Activated naive CD8-positive, alpha-beta T cell (primary cell): ENCODE data around the gene AGAP1.

Experiments used
- H3K27ac Mint-ChIP-seq: one replicate; pipeline ENCODE4 v1.8.0; 2021; ENCODE audit warnings: mixed read lengths
- H3K27me3 Mint-ChIP-seq: one replicate; pipeline ENCODE4 v1.8.0; 2021; ENCODE audit warnings: mixed read lengths
- H3K36me3 Mint-ChIP-seq: one replicate; pipeline ENCODE4 v1.8.0; 2021; ENCODE audit warnings: mixed read lengths
- H3K4me1 Mint-ChIP-seq: one replicate; pipeline ENCODE4 v1.8.0; 2021; ENCODE audit warnings: low read depth, mixed read lengths
- H3K4me3 Mint-ChIP-seq: one replicate; pipeline ENCODE4 v1.8.0; 2021; ENCODE audit warnings: mild to moderate bottlenecking, mixed read lengths
- H3K9me3 Mint-ChIP-seq: one replicate; pipeline ENCODE4 v1.8.0; 2021; ENCODE audit warnings: low read depth, mixed read lengths

The AGAP1 gene

GRCh38 chr2:235889302-235889630, 395.4 kb downstream of the AGAP1 start:
- Mint-ChIP-seq H3K36me3 (no peaks in the 10 kb centered on the region), H3K27me3 (no peaks in the 10 kb centered on the region), H3K9me3 (no peaks in the 10 kb centered on the region), H3K27ac (no peak overlapping the region), H3K4me1 (no peaks in the 10 kb centered on the region), H3K4me3 (no peak overlapping the region)

- H3K27me3 Mint-ChIP-seq, result no peaks in the 10 kb centered on the region
- no peaks in the 10 kb centered on the region for H3K36me3 Mint-ChIP-seq
- no peaks in the 10 kb centered on the region for H3K9me3 Mint-ChIP-seq
- no peak overlapping the region for H3K4me3 Mint-ChIP-seq
- no peaks in the 10 kb centered on the region for H3K4me1 Mint-ChIP-seq
- H3K27ac Mint-ChIP-seq, result no peak overlapping the region
Observed at GRCh38 chr2:235893129-235893698, 399.4 kb downstream of the AGAP1 start.

- Mint-ChIP-seq H3K27me3 (no peaks in the 10 kb centered on the region), H3K27ac (no peak overlapping the region), H3K9me3 (no peaks in the 10 kb centered on the region), H3K4me1 (no peaks in the 10 kb centered on the region), H3K36me3 (no peaks in the 10 kb centered on the region), H3K4me3 (no peak overlapping the region)
Observed at GRCh38 chr2:235894839-235895238, 401.0 kb downstream of the AGAP1 start.

GRCh38 chr2:235896061-235896460, 402.2 kb downstream of the AGAP1 start:
- no peaks in the 10 kb centered on the region for H3K36me3 Mint-ChIP-seq
- no peak overlapping the region for H3K27ac Mint-ChIP-seq
- H3K27me3 Mint-ChIP-seq, result no peaks in the 10 kb centered on the region
- H3K4me1 Mint-ChIP-seq, result no peaks in the 10 kb centered on the region
- no peaks in the 10 kb centered on the region for H3K9me3 Mint-ChIP-seq
- no peak overlapping the region for H3K4me3 Mint-ChIP-seq

- Mint-ChIP-seq H3K27ac (no peak overlapping the region), H3K36me3 (no peaks in the 10 kb centered on the region), H3K9me3 (no peaks in the 10 kb centered on the region), H3K4me3 (no peak overlapping the region), H3K27me3 (no peaks in the 10 kb centered on the region), H3K4me1 (no peaks in the 10 kb centered on the region)
Observed at GRCh38 chr2:235897992-235898391, 404.1 kb downstream of the AGAP1 start.

GRCh38 chr2:235898766-235899165, 404.9 kb downstream of the AGAP1 start:
- Mint-ChIP-seq H3K4me3 (no peak overlapping the region), H3K27ac (no peak overlapping the region), H3K9me3 (no peaks in the 10 kb centered on the region), H3K4me1 (no peaks in the 10 kb centered on the region), H3K36me3 (no peaks in the 10 kb centered on the region), H3K27me3 (peaks cover 2% of the 10 kb centered on the region)

GRCh38 chr2:235900631-235901030, 406.8 kb downstream of the AGAP1 start:
- H3K27ac Mint-ChIP-seq, result no peak overlapping the region
- H3K4me1 Mint-ChIP-seq, result no peaks in the 10 kb centered on the region
- H3K27me3 Mint-ChIP-seq, result peaks cover 2% of the 10 kb centered on the region
- H3K9me3 Mint-ChIP-seq, result no peaks in the 10 kb centered on the region
- H3K4me3 Mint-ChIP-seq, result no peak overlapping the region
- no peaks in the 10 kb centered on the region for H3K36me3 Mint-ChIP-seq

- H3K4me1 Mint-ChIP-seq, result no peaks in the 10 kb centered on the region
- no peak overlapping the region for H3K4me3 Mint-ChIP-seq
- no peaks in the 10 kb centered on the region for H3K9me3 Mint-ChIP-seq
- H3K36me3 Mint-ChIP-seq, result no peaks in the 10 kb centered on the region
- no peak overlapping the region for H3K27ac Mint-ChIP-seq
- H3K27me3 Mint-ChIP-seq, result peaks cover 2% of the 10 kb centered on the region
Observed at GRCh38 chr2:235901243-235901642, 407.4 kb downstream of the AGAP1 start.

- H3K27ac Mint-ChIP-seq, result no peak overlapping the region
- H3K36me3 Mint-ChIP-seq, result no peaks in the 10 kb centered on the region
- H3K27me3 Mint-ChIP-seq, result peaks cover 2% of the 10 kb centered on the region
- no peaks in the 10 kb centered on the region for H3K4me1 Mint-ChIP-seq
- no peak overlapping the region for H3K4me3 Mint-ChIP-seq
- H3K9me3 Mint-ChIP-seq, result no peaks in the 10 kb centered on the region
Observed at GRCh38 chr2:235903782-235904584, 410.1 kb downstream of the AGAP1 start.

GRCh38 chr2:235904585-235904931, 410.7 kb downstream of the AGAP1 start:
- no peak overlapping the region for H3K4me3 Mint-ChIP-seq

GRCh38 chr2:235908826-235909225, 415.0 kb downstream of the AGAP1 start:
- H3K4me3 Mint-ChIP-seq, result no peak overlapping the region
- peaks cover 3% of the 10 kb centered on the region for H3K27me3 Mint-ChIP-seq
- H3K4me1 Mint-ChIP-seq, result no peaks in the 10 kb centered on the region
- H3K27ac Mint-ChIP-seq, result no peak overlapping the region
- H3K9me3 Mint-ChIP-seq, result no peaks in the 10 kb centered on the region
- H3K36me3 Mint-ChIP-seq, result no peaks in the 10 kb centered on the region

More at GRCh38 chr2:235904585-235904931, 410.7 kb downstream of the AGAP1 start:
- Mint-ChIP-seq H3K27me3 (peaks cover 2% of the 10 kb centered on the region), H3K9me3 (no peaks in the 10 kb centered on the region), H3K36me3 (no peaks in the 10 kb centered on the region), H3K4me1 (no peaks in the 10 kb centered on the region), H3K27ac (no peak overlapping the region)

GRCh38 chr2:235909358-235909757, 415.5 kb downstream of the AGAP1 start:
- Mint-ChIP-seq H3K4me1 (no peaks in the 10 kb centered on the region), H3K36me3 (no peaks in the 10 kb centered on the region), H3K4me3 (no peak overlapping the region), H3K9me3 (no peaks in the 10 kb centered on the region), H3K27me3 (peaks cover 3% of the 10 kb centered on the region), H3K27ac (no peak overlapping the region)

- H3K9me3 Mint-ChIP-seq, result peaks cover 4% of the 10 kb centered on the region
- peaks cover 3% of the 10 kb centered on the region for H3K27me3 Mint-ChIP-seq
- no peak overlapping the region for H3K4me3 Mint-ChIP-seq
- H3K36me3 Mint-ChIP-seq, result no peaks in the 10 kb centered on the region
- no peak overlapping the region for H3K27ac Mint-ChIP-seq
- no peaks in the 10 kb centered on the region for H3K4me1 Mint-ChIP-seq
Observed at GRCh38 chr2:235910067-235910466, 416.2 kb downstream of the AGAP1 start.

- peaks cover 4% of the 10 kb centered on the region for H3K9me3 Mint-ChIP-seq
- H3K27ac Mint-ChIP-seq, result no peak overlapping the region
- H3K36me3 Mint-ChIP-seq, result peaks cover 1% of the 10 kb centered on the region
- no peaks in the 10 kb centered on the region for H3K4me1 Mint-ChIP-seq
- H3K4me3 Mint-ChIP-seq, result no peak overlapping the region
- H3K27me3 Mint-ChIP-seq, result peaks cover 3% of the 10 kb centered on the region
Observed at GRCh38 chr2:235911125-235911524, 417.3 kb downstream of the AGAP1 start.

- Mint-ChIP-seq H3K27ac (no peak overlapping the region), H3K4me1 (no peaks in the 10 kb centered on the region), H3K27me3 (peaks cover 3% of the 10 kb centered on the region), H3K9me3 (peaks cover 4% of the 10 kb centered on the region), H3K4me3 (no peak overlapping the region), H3K36me3 (peaks cover 3% of the 10 kb centered on the region)
Observed at GRCh38 chr2:235911633-235912233, 417.9 kb downstream of the AGAP1 start.

- Mint-ChIP-seq H3K36me3 (peaks cover 3% of the 10 kb centered on the region), H3K4me1 (no peaks in the 10 kb centered on the region), H3K27ac (no peak overlapping the region), H3K9me3 (peaks cover 4% of the 10 kb centered on the region), H3K27me3 (peaks cover 3% of the 10 kb centered on the region), H3K4me3 (no peak overlapping the region)
Observed at GRCh38 chr2:235914756-235915155, 420.9 kb downstream of the AGAP1 start.
